Body of pancreas (tissue), 4 donors: ENCODE data around the gene DIP2A.

ENCODE experiments used
- CTCF ChIP-seq, 7 experiments: fragments of 450-650 bp in 4 of 7; fragments of 200-600 bp in 3 of 7; sonication (generic) in 3 of 7; IDR thresholded peaks; one replicate each; pipeline ENCODE4 v1.5.1; 2016 to 2019; ENCODE audit warnings: antibody characterized with exemption in 7 of 7
- POLR2A ChIP-seq, 3 donors: fragments of 450-650 bp; IDR thresholded peaks; one replicate each; pipeline ENCODE4 v1.6.1; 2016; ENCODE audit warnings: antibody characterized with exemption in 3 of 3, mild to moderate bottlenecking in 2 of 3

- no peak for TF ChIP-seq CTCF (IDR thresholded peaks at IDR 0.05)
- no peak for TF ChIP-seq POLR2A (IDR thresholded peaks at IDR 0.05)
These were observed 109.9 kb downstream of the DIP2A start for GRCh38 chr21:46568562-46568961.
